Stimulated activated memory B cell treated with anti-CD40 and anti-IgM and Interleukin-4, amounts not matched to agents 10 μg/mL and 1 μg/mL and 100 μg/mL, for 72 hours (primary cell): ENCODE data around the gene RGL1.

Experiments
- ATAC-seq: fragments of 150-1000 bp; cut with Tn5 transposase; 2 replicates; pipeline ENCODE4 v1.10.0; 2021
- H3K27ac Mint-ChIP-seq: one replicate; pipeline ENCODE4 v1.8.0; 2022; ENCODE audit warnings: mild to moderate bottlenecking, mixed read lengths
- H3K27me3 Mint-ChIP-seq: one replicate; pipeline ENCODE4 v1.8.0; 2022; ENCODE audit warnings: mixed read lengths
- H3K36me3 Mint-ChIP-seq: one replicate; pipeline ENCODE4 v1.8.0; 2022; ENCODE audit warnings: mixed read lengths
- H3K4me1 Mint-ChIP-seq: one replicate; pipeline ENCODE4 v1.8.0; 2022; ENCODE audit warnings: mixed read lengths
- H3K4me3 Mint-ChIP-seq: one replicate; pipeline ENCODE4 v1.8.0; 2022; ENCODE audit warnings: mild to moderate bottlenecking, moderate library complexity, mixed read lengths
- H3K9me3 Mint-ChIP-seq: one replicate; pipeline ENCODE4 v1.8.0; 2022; ENCODE audit warnings: mixed read lengths

RGL1 gene

GRCh38 chr1:183859119-183859518 lies 54.2 kb downstream of the RGL1 start:
- no peaks in the 10 kb centered on the region for H3K9me3 Mint-ChIP-seq
- no peak overlapping the region for H3K27ac Mint-ChIP-seq
- no peak overlapping the region for H3K4me3 Mint-ChIP-seq
- no peak for ATAC-seq
- no peaks in the 10 kb centered on the region for H3K27me3 Mint-ChIP-seq
- H3K4me1 Mint-ChIP-seq = no peaks in the 10 kb centered on the region
- H3K36me3 Mint-ChIP-seq = peaks cover 6% of the 10 kb centered on the region

DNA sequence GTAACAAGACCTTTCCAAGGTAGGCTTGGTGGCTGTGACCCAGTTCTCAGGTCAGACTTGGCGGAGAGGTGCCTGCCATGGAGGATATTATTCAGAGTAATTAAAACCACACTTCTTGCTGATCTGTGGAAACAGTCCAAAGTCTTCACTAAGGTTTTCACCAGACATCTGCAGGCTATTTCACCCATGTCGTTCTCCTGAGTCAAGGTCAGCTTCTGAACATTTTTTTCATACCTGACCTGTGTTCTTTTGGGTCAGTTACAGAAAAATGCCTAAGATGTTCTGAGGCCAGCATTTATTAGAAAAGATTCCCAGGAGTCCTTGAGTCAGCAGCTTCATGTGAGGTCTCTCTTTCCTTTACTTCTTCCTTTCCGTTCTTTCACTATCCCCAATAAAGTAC lies 54.9 kb downstream of the RGL1 start:
- H3K36me3 Mint-ChIP-seq = peaks cover 6% of the 10 kb centered on the region
- ATAC-seq = no peak
- H3K27ac Mint-ChIP-seq = no peak overlapping the region

DNA sequence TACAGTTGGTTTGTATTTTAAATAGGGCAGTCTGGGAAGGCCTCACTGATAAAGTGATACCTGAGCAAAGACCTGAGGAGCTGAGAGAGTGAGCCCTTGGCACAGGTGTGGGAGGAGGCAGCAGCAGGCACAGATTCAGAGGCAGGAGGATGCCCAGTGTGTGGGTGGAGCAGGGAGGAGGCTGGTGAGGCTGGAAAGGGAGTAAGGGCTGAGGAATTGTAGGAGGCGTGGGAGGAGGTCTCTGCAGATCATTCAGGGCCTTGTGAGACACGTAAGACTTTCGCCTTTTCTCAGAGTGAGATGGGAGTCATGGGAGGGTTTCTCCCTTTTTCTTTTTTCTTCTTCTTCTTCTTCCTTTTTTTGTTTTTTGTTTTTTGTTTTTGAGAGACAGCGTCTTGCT lies 58.0 kb downstream of the RGL1 start:
- Mint-ChIP-seq H3K36me3 (no peaks in the 10 kb centered on the region), H3K27ac (peak overlapping the region; percentile 29), H3K4me3 (no peak overlapping the region), H3K9me3 (no peaks in the 10 kb centered on the region), H3K4me1 (no peaks in the 10 kb centered on the region), H3K27me3 (no peaks in the 10 kb centered on the region)
- no peak for ATAC-seq

More for the DNA sequence above, 54.9 kb downstream of the RGL1 start:
- Mint-ChIP-seq H3K4me3 (no peak overlapping the region), H3K9me3 (no peaks in the 10 kb centered on the region), H3K27me3 (no peaks in the 10 kb centered on the region), H3K4me1 (no peaks in the 10 kb centered on the region)

- no peaks in the 10 kb centered on the region for H3K9me3 Mint-ChIP-seq
- no peaks in the 10 kb centered on the region for H3K4me1 Mint-ChIP-seq
- H3K4me3 Mint-ChIP-seq = no peak overlapping the region
- ATAC-seq = no peak
- H3K27ac Mint-ChIP-seq = no peak overlapping the region
- no peaks in the 10 kb centered on the region for H3K27me3 Mint-ChIP-seq
- H3K36me3 Mint-ChIP-seq = no peaks in the 10 kb centered on the region
These were observed 58.9 kb downstream of the RGL1 start for GRCh38 chr1:183863852-183864251.

GRCh38 chr1:183864611-183865010 lies 59.7 kb downstream of the RGL1 start:
- Mint-ChIP-seq H3K9me3 (no peaks in the 10 kb centered on the region), H3K4me1 (no peaks in the 10 kb centered on the region), H3K27ac (no peak overlapping the region)

GRCh38 chr1:183869230-183869629 lies 64.3 kb downstream of the RGL1 start:
- Mint-ChIP-seq H3K4me3 (no peak overlapping the region), H3K36me3 (peaks cover 1% of the 10 kb centered on the region), H3K4me1 (peaks cover 7% of the 10 kb centered on the region), H3K27me3 (peaks cover 9% of the 10 kb centered on the region), H3K27ac (no peak overlapping the region), H3K9me3 (no peaks in the 10 kb centered on the region)
- no peak for ATAC-seq

More at GRCh38 chr1:183864611-183865010, 59.7 kb downstream of the RGL1 start:
- ATAC-seq = no peak
- no peaks in the 10 kb centered on the region for H3K36me3 Mint-ChIP-seq
- H3K4me3 Mint-ChIP-seq = no peak overlapping the region
- peaks cover 6% of the 10 kb centered on the region for H3K27me3 Mint-ChIP-seq

GRCh38 chr1:183869664-183870063 lies 64.7 kb downstream of the RGL1 start:
- Mint-ChIP-seq H3K36me3 (peaks cover 6% of the 10 kb centered on the region), H3K4me3 (no peak overlapping the region), H3K27ac (no peak overlapping the region), H3K9me3 (no peaks in the 10 kb centered on the region), H3K4me1 (peaks cover 7% of the 10 kb centered on the region), H3K27me3 (peaks cover 9% of the 10 kb centered on the region)
- ATAC-seq = no peak

DNA sequence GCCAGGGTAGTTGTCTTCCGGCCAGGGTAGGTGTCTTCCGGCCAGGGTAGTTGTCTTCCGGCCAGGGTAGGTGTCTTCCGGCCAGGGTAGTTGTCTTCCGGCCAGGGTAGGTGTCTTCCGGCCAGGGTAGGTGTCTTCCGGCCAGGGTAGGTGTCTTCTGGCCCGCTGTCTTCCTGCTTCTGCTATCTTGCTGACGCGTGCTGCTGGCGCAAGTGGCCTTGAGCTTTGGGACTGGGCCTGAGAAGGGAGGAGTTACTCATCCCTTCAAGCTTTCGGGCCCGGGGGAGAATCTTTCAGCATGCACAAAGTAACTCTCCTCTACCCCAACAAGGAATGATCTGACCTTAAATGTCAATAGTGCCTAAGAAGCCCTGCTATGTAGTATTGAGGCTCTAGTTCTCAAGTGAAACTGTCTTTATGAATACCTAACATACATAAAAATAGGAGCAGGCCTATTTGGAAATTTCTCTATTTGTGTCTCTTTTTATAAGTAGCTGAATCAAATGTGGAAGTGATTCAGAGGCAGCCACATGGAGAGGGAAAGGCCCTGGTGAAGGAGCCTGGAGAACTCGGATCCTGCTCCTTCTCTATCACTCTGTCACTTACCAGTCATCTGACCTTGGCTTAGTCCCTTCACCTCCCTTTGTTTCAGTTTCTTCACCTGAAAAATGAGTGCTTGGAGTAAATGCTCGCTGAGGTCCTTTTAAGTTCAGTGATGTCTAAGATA lies 65.6 kb downstream of the RGL1 start:
- Mint-ChIP-seq H3K9me3 (no peaks in the 10 kb centered on the region), H3K4me1 (peaks cover 7% of the 10 kb centered on the region), H3K36me3 (peaks cover 6% of the 10 kb centered on the region), H3K27me3 (peaks cover 9% of the 10 kb centered on the region), H3K27ac (no peak overlapping the region), H3K4me3 (no peak overlapping the region)
- ATAC-seq = no peak

DNA sequence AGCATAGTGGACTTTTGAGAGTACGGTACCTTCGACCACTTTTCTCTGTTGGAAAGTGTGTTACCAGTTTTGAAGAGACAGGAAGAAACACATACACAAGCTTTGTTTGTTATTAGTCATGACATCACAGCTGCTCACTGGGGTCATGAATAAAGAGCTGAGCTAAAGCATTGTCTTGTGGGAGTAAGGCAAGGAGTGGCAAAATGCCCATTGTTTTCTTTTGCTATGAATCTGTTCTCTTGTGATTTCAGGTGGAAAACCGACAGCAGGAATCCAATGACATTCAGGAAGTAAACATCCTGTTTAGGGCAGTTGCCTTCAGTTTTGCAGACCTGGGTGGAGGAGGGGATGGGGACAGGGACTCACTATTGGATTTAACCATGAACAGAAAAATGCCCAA lies 66.2 kb downstream of the RGL1 start:
- H3K27me3 Mint-ChIP-seq = peaks cover 9% of the 10 kb centered on the region

GRCh38 chr1:183871601-183872000 lies 66.7 kb downstream of the RGL1 start:
- Mint-ChIP-seq H3K4me1 (peaks cover 7% of the 10 kb centered on the region), H3K9me3 (no peaks in the 10 kb centered on the region), H3K27ac (no peak overlapping the region), H3K27me3 (peaks cover 9% of the 10 kb centered on the region), H3K4me3 (no peak overlapping the region), H3K36me3 (peaks cover 6% of the 10 kb centered on the region)
- no peak for ATAC-seq

More for the DNA sequence above, 66.2 kb downstream of the RGL1 start:
- ATAC-seq = no peak
- Mint-ChIP-seq H3K27ac (no peak overlapping the region), H3K4me3 (no peak overlapping the region), H3K4me1 (peaks cover 7% of the 10 kb centered on the region), H3K9me3 (no peaks in the 10 kb centered on the region), H3K36me3 (peaks cover 6% of the 10 kb centered on the region)

DNA sequence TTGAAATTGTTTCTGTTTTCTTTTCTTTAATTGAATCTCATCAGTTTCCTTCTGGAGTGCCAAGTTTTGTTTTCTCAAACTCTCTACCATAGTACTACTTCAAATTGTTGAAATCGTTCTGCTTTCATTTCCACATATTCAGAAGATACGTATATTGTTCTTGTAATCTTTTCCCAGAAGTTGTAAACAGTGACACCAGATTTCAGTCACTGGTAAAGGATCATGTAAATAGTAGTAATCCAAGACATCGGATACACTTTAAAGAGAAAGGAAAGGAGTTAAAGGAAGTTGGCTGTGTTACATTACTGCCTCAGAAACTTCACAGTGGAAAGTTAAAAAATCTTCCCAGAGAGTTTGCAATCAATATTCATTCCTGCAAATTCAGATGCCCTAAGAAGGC lies 67.5 kb downstream of the RGL1 start:
- peaks cover 7% of the 10 kb centered on the region for H3K4me1 Mint-ChIP-seq
- H3K36me3 Mint-ChIP-seq = peaks cover 6% of the 10 kb centered on the region
- no peak overlapping the region for H3K4me3 Mint-ChIP-seq
- no peak for ATAC-seq
- no peak overlapping the region for H3K27ac Mint-ChIP-seq
- H3K27me3 Mint-ChIP-seq = peaks cover 9% of the 10 kb centered on the region
- no peaks in the 10 kb centered on the region for H3K9me3 Mint-ChIP-seq

DNA sequence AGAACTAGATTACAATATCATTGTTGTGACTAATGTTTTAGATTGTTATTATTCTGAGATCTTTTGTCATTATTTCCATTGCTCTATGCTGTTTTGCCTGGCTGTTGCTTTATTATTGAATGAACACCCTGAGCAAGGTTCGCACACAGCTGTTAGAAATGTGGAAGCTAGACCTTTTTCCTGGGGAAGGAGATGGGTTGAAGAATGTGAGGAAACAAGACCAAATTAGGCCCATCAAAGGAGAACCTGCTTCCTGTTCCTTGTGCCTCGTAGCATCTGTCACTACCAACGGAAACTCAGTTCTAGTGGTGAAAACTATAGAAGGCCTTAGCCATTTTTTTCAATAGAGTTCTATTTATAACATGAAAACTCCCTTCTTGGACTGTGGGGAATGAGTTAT lies 68.7 kb downstream of the RGL1 start:
- peaks cover 7% of the 10 kb centered on the region for H3K4me1 Mint-ChIP-seq
- no peaks in the 10 kb centered on the region for H3K9me3 Mint-ChIP-seq
- no peak overlapping the region for H3K4me3 Mint-ChIP-seq
- H3K36me3 Mint-ChIP-seq = peaks cover 6% of the 10 kb centered on the region
- no peak overlapping the region for H3K27ac Mint-ChIP-seq
- ATAC-seq = no peak
- peaks cover 9% of the 10 kb centered on the region for H3K27me3 Mint-ChIP-seq

GRCh38 chr1:183876309-183876708 lies 71.4 kb downstream of the RGL1 start:
- Mint-ChIP-seq H3K27ac (no peak overlapping the region), H3K36me3 (peaks cover 6% of the 10 kb centered on the region), H3K4me1 (peaks cover 7% of the 10 kb centered on the region), H3K27me3 (no peaks in the 10 kb centered on the region), H3K9me3 (no peaks in the 10 kb centered on the region), H3K4me3 (no peak overlapping the region)
- ATAC-seq = no peak

- no peak for ATAC-seq
- Mint-ChIP-seq H3K9me3 (no peaks in the 10 kb centered on the region), H3K4me3 (no peak overlapping the region), H3K36me3 (peaks cover 6% of the 10 kb centered on the region), H3K27me3 (peaks cover 7% of the 10 kb centered on the region), H3K27ac (no peak overlapping the region), H3K4me1 (peaks cover 7% of the 10 kb centered on the region)
These were observed 72.3 kb downstream of the RGL1 start for GRCh38 chr1:183877053-183877720.

DNA sequence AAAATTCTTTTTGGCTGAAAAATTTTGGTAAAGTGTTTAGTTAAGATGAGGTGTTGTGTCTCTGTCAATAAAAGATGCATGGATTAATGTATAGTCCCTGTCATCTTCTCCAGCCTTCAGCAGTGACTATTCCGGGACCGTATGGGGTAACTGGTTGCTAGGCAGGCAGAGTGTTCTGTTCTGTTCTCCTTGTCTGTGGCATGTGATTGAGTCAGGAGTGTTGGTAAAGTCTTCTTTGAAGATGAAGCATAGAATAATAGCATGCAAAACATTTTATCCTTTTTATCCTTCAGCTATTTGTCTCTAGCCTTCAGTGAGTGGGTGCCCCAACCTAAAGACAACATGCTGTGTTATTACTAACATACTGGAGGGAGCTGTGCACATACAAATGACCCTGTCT lies 74.6 kb downstream of the RGL1 start:
- ATAC-seq = no peak
- Mint-ChIP-seq H3K27ac (no peak overlapping the region), H3K9me3 (no peaks in the 10 kb centered on the region), H3K36me3 (peaks cover 12% of the 10 kb centered on the region), H3K27me3 (peaks cover 7% of the 10 kb centered on the region), H3K4me1 (peaks cover 10% of the 10 kb centered on the region), H3K4me3 (no peak overlapping the region)

- no peak overlapping the region for H3K4me3 Mint-ChIP-seq
- ATAC-seq = no peak
- H3K9me3 Mint-ChIP-seq = no peaks in the 10 kb centered on the region
- H3K4me1 Mint-ChIP-seq = peaks cover 10% of the 10 kb centered on the region
- H3K27me3 Mint-ChIP-seq = peaks cover 7% of the 10 kb centered on the region
- no peak overlapping the region for H3K27ac Mint-ChIP-seq
- H3K36me3 Mint-ChIP-seq = peaks cover 12% of the 10 kb centered on the region
These were observed 75.0 kb downstream of the RGL1 start for GRCh38 chr1:183879966-183880365.
